K562 (cell line): Measurements from ENCODE around the gene ARL2. TPM values are rescaled to one million over a fixed set of nuclear protein-coding genes. Genes with fewer than 3 reads are reported as not detected.

Experiments
- CREB1 ChIP-seq, 2 experiments: sonication (generic) in 1 of 2; formaldehyde crosslinking in 1 of 2; IDR thresholded peaks; 2 replicates each; pipeline versions ENCODE4 v1.6.1 to v1.8.0; 2012 to 2022; ENCODE audit warnings: inconsistent platforms in 1 of 2, mild to moderate bottlenecking in 1 of 2, missing genetic modification reagents in 1 of 2, moderate library complexity in 1 of 2
- CTBP1 ChIP-seq: fragments of 450-650 bp; IDR thresholded peaks from 2 replicates; pipeline ENCODE4 v1.6.1; 2016; ENCODE audit warnings: borderline replicate concordance
- EP400 ChIP-seq: fragments of 450-650 bp; IDR thresholded peaks from 2 replicates; pipeline ENCODE4 v1.6.1; 2017; ENCODE audit warnings: antibody characterized with exemption, mild to moderate bottlenecking, moderate library complexity
- GABPB1 ChIP-seq: sonication (generic); formaldehyde crosslinking; IDR thresholded peaks from 2 replicates; pipeline ENCODE4 v1.8.0; 2022; ENCODE audit warnings: mild to moderate bottlenecking, missing genetic modification reagents
- GATAD2B ChIP-seq: fragments of 450-650 bp; IDR thresholded peaks from 2 replicates; pipeline ENCODE4 v1.6.1; 2017; ENCODE audit warnings: mild to moderate bottlenecking, borderline replicate concordance
- HCFC1 ChIP-seq: IDR thresholded peaks from 2 replicates; pipeline ENCODE4 v1.6.1; 2012; ENCODE audit warnings: low read depth, low read length, improper control_type of control experiment
- IRF2 ChIP-seq: sonication (generic); formaldehyde crosslinking; IDR thresholded peaks from 2 replicates; pipeline ENCODE4 v1.8.1; 2022; ENCODE audit warnings: mild to moderate bottlenecking, missing genetic modification reagents
- NCOA6 ChIP-seq: fragments of 450-650 bp; IDR thresholded peaks from 2 replicates; pipeline ENCODE4 v1.6.1; 2017; ENCODE audit warnings: mild to moderate bottlenecking
- NRF1 ChIP-seq, 2 experiments: fragments of 450-650 bp; IDR thresholded peaks in 1 of 2; conservative IDR thresholded peaks in 1 of 2; 2 replicates each; pipeline ENCODE4 v1.6.1; 2014; ENCODE audit warnings: mild to moderate bottlenecking in 2 of 2
- SMAD4 ChIP-seq: fragments of 250-450 bp; sonication (Bioruptor Pico); conservative IDR thresholded peaks from 2 replicates; pipeline ENCODE4 v1.8.0; 2021; ENCODE audit warnings: inconsistent platforms, mild to moderate bottlenecking, moderate library complexity
- SMARCE1 ChIP-seq: fragments of 450-650 bp; IDR thresholded peaks from 2 replicates; pipeline ENCODE4 v1.7.1; 2016; ENCODE audit warnings: mild to moderate bottlenecking
- SOX6 ChIP-seq: fragments of 450-650 bp; IDR thresholded peaks from 2 replicates; pipeline ENCODE4 v1.6.1; 2014; ENCODE audit warnings: mild to moderate bottlenecking
- SP1 ChIP-seq: sonication (generic); formaldehyde crosslinking; IDR thresholded peaks from 2 replicates; pipeline ENCODE4 v1.8.1; 2022; ENCODE audit warnings: mild to moderate bottlenecking, missing genetic modification reagents
- TCF7L2 ChIP-seq: fragments of 150-350 bp; IDR thresholded peaks from 2 replicates; pipeline ENCODE4 v1.6.1; 2016; ENCODE audit warnings: low read depth, mild to moderate bottlenecking, low read length, moderate library complexity
- ZFPM2 ChIP-seq: fragments of 250-450 bp; sonication (Bioruptor Pico); IDR thresholded peaks from 2 replicates; pipeline ENCODE4 v1.5.1; 2022; ENCODE audit warnings: mild to moderate bottlenecking
- ZNF146 ChIP-seq: IDR thresholded peaks from one replicate; pipeline ENCODE4 v1.6.1; 2018; ENCODE audit warnings: missing compliant biosample characterization; ENCODE audit not compliant: unreplicated experiment
- ZNF282 ChIP-seq: sonication (generic); formaldehyde crosslinking; IDR thresholded peaks from 2 replicates; pipeline ENCODE4 v1.8.1; 2023; ENCODE audit warnings: missing genetic modification reagents
- ZNF444 ChIP-seq: fragments of 250-450 bp; sonication (Bioruptor Pico); IDR thresholded peaks from 2 replicates; pipeline ENCODE4 v1.4.0; 2020; ENCODE audit warnings: mild to moderate bottlenecking, moderate library complexity
- polyA plus RNA-seq, 8 experiments: library from polyadenylated mRNA; depleted of rRNA in 4 of 8; stranded (reverse) in 5 of 8; unstranded in 3 of 8; fragments of >200 nt; fragmentation: Nextera tagmentation in 2 of 8; fragmentation: Illumina TruSeq in 1 of 8; extraction: Ambion mirVana in 2 of 8; extraction: Trizol in 1 of 8; gene quantifications; 2 replicates each; pipeline versions ENCODE4 v1.2.1 to v1.2.3, GENCODE V29; 2011 to 2014; ENCODE audit warnings: inconsistent platforms in 1 of 8, missing spikeins in 1 of 8
- total RNA-seq, 7 experiments: library from RNA; depleted of rRNA in 6 of 7; stranded (reverse); fragments of >200 nt in 6 of 7; fragmentation: Illumina TruSeq in 2 of 7; extraction: Trizol in 2 of 7; gene quantifications; 2 replicates each; pipeline versions ENCODE4 v1.2.1 to v1.2.3, GENCODE V29; 2011 to 2021; ENCODE audit warnings: low replicate concordance in 1 of 7
- TF ChIP-seq, protein P1 (sequence below): fragments of 450-650 bp; IDR thresholded peaks from 2 replicates; pipeline ENCODE4 v1.6.1; 2016; ENCODE audit warnings: low read depth
- TF ChIP-seq, protein P2 (sequence below), 2 experiments: fragments of 200-800 bp in 1 of 2; sonication (Bioruptor generic) in 1 of 2; sonication (generic) in 1 of 2; formaldehyde crosslinking in 1 of 2; IDR thresholded peaks in 1 of 2; conservative IDR thresholded peaks in 1 of 2; 2 replicates each; pipeline versions ENCODE4 v1.5.0 to v1.6.1; 2016 to 2020; ENCODE audit warnings: missing compliant biosample characterization in 1 of 2, missing genetic modification characterization in 1 of 2, missing genetic modification reagents in 1 of 2

Gene ARL2
- total and polyA plus RNA-seq, 9 of the 15 experiments (the other 6 are each of a cell fraction or from before 2014, with no cell fraction given), result 5.7 to 154 (median 92.2) TPM

DNA sequence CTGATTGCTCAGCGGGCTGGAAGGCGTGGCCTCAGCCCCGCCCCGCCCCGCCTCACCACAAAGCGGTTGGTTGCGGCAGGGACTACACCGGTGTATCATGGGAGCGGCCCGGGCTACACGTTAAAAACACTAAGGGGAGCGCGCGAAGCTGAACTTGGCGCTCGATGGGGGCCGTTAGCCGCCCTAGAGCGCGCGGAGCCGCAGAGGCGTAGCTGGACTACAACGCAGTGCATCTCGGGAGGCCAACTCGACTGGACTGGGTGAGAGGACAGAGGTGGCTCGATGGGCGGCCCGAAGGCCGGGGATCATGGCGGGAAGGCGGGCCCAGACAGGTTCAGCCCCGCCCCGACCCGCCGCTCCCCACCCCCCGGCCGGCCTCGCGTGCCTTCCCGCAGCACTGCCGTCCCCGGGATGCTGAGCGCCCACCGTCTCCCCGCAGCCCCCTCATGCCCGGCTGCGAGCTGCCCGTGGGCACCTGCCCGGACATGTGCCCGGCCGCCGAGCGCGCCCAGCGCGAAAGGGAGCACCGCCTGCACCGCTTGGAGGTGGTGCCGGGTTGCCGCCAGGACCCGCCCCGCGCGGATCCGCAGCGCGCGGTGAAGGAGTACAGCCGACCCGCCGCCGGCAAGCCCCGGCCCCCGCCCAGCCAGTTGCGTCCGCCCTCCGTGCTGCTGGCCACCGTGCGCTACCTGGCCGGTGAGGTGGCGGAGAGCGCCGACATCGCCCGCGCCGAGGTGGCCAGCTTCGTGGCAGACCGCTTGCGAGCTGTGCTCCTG lies 27.1 kb downstream of the ARL2 start, which contains the start of gene SAC3D1 (continued):
- TF ChIP-seq NRF1 (conservative IDR thresholded peaks at IDR 0.05 in 1 of 2, IDR thresholded peaks at IDR 0.05 in 1 of 2) (peak; percentile 61 to 63), ZNF444 (CRISPR knock-in tag) (no peak), HCFC1 (peak; percentile 75), GATAD2B (no peak), NCOA6 (no peak), EP400 (peak; percentile 93), SOX6 (peak; percentile 39; the same call in 1 of the 2 replicates), SMAD4 (CRISPR knock-in tag) (peak; percentile 34), SMARCE1 (no peak), GABPB1 (CRISPR knock-in tag) (peak; percentile 59), TCF7L2 (no peak), CTBP1 (peak; percentile 90), CREB1 (IDR thresholded peaks at IDR 0.05) (no peak; the same call in 1 of the 2 replicates), CREB1 (CRISPR knock-in tag; IDR thresholded peaks at IDR 0.05) (peak; percentile 35), ZNF282 (CRISPR knock-in tag) (0 out of 2 replicates have a peak, but pooled peaks have one; percentile 80), IRF2 (CRISPR knock-in tag) (0 out of 2 replicates have a peak, but pooled peaks have one; percentile 61), ZFPM2 (CRISPR knock-in tag) (no peak), SP1 (CRISPR knock-in tag) (peak; percentile 84), ZNF146 (CRISPR knock-in tag) (no peak)
- TF ChIP-seq, protein P1, sequence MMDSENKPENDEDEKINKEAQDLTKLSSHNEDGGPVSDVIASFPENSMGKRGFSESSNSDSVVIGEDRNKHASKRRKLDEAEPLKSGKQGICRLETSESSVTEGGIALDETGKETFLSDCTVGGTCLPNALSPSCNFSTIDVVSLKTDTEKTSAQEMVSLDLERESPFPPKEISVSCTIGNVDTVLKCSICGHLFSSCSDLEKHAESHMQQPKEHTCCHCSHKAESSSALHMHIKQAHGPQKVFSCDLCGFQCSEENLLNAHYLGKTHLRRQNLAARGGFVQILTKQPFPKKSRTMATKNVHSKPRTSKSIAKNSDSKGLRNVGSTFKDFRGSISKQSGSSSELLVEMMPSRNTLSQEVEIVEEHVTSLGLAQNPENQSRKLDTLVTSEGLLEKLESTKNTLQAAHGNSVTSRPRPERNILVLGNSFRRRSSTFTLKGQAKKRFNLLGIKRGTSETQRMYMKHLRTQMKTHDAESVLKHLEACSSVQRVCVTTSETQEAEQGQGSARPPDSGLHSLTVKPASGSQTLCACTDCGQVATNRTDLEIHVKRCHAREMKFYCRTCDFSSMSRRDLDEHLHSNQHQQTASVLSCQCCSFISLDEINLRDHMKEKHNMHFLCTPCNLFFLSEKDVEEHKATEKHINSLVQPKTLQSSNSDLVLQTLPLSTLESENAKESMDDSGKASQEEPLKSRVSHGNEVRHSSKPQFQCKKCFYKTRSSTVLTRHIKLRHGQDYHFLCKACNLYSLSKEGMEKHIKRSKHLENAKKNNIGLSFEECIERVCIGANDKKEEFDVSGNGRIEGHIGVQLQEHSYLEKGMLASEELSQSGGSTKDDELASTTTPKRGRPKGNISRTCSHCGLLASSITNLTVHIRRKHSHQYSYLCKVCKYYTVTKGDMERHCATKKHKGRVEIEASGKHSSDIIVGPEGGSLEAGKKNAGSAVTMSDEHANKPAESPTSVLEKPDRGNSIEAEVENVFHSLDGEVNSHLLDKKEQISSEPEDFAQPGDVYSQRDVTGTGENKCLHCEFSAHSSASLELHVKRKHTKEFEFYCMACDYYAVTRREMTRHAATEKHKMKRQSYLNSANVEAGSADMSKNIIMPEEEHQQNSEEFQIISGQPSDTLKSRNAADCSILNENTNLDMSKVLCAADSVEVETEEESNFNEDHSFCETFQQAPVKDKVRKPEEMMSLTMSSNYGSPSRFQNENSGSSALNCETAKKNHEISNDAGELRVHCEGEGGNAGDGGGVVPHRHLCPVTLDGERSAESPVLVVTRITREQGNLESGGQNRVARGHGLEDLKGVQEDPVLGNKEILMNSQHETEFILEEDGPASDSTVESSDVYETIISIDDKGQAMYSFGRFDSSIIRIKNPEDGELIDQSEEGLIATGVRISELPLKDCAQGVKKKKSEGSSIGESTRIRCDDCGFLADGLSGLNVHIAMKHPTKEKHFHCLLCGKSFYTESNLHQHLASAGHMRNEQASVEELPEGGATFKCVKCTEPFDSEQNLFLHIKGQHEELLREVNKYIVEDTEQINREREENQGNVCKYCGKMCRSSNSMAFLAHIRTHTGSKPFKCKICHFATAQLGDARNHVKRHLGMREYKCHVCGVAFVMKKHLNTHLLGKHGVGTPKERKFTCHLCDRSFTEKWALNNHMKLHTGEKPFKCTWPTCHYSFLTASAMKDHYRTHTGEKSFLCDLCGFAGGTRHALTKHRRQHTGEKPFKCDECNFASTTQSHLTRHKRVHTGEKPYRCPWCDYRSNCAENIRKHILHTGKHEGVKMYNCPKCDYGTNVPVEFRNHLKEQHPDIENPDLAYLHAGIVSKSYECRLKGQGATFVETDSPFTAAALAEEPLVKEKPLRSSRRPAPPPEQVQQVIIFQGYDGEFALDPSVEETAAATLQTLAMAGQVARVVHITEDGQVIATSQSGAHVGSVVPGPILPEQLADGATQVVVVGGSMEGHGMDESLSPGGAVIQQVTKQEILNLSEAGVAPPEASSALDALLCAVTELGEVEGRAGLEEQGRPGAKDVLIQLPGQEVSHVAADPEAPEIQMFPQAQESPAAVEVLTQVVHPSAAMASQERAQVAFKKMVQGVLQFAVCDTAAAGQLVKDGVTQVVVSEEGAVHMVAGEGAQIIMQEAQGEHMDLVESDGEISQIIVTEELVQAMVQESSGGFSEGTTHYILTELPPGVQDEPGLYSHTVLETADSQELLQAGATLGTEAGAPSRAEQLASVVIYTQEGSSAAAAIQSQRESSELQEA, result no peak
- TF ChIP-seq, protein P2, sequence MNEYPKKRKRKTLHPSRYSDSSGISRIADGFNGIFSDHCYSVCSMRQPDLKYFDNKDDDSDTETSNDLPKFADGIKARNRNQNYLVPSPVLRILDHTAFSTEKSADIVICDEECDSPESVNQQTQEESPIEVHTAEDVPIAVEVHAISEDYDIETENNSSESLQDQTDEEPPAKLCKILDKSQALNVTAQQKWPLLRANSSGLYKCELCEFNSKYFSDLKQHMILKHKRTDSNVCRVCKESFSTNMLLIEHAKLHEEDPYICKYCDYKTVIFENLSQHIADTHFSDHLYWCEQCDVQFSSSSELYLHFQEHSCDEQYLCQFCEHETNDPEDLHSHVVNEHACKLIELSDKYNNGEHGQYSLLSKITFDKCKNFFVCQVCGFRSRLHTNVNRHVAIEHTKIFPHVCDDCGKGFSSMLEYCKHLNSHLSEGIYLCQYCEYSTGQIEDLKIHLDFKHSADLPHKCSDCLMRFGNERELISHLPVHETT (CRISPR knock-in tag; conservative IDR thresholded peaks at IDR 0.05 in 1 of 2, IDR thresholded peaks at IDR 0.05 in 1 of 2), result peak in 1 of 2 experiments; percentile 71; a peak in 2 of 4 replicates
